Uterus (tissue), 2 donors: ENCODE data around the gene SRBD1.

Experiments
- POLR2A ChIP-seq, 2 donors: fragments of 450-650 bp; IDR thresholded peaks; one replicate each; pipeline ENCODE4 v1.6.1; 2016; ENCODE audit warnings: antibody characterized with exemption in 2 of 2, mild to moderate bottlenecking in 1 of 2, moderate library complexity in 1 of 2
- TF ChIP-seq, protein P1 (sequence below), 4 experiments: fragments of 200-600 bp in 2 of 4; fragments of 450-650 bp in 2 of 4; sonication (generic) in 2 of 4; IDR thresholded peaks; one replicate each; pipeline ENCODE4 v1.5.1; 2016 to 2019; ENCODE audit warnings: antibody characterized with exemption in 4 of 4, mild to moderate bottlenecking in 2 of 4, moderate library complexity in 1 of 4

DNA sequence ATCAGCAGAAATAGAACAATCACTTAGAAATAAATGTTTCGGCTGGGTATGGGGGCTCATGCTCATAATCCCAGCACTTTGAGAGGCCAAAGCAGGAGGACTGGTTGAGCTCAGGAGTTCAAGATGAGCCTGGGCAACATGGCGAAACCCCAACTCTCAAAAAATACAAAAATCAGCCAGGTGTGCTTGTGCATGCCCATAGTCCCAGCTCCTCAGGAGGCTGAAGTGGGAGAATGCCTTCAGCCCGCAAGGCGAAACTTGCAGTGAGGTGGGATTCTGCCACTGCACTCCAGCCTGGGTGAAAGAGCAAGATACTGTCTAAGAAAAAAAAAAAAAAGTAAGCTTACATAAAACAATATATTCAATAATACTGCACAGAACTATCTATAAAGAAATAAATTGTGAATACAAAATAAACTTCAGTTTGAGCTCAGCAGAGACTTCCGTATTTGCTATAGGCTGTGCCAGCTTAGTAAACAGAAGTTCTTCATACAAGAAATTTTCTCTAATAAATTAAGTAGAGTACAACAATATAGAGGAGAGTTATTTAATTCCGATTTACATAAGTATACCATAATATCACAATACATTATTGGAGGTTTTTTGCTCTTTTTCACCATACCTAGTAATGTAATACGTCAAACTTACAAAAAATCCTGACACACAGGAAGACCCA lies 43.6 kb downstream of the SRBD1 start:
- TF ChIP-seq, protein P1, sequence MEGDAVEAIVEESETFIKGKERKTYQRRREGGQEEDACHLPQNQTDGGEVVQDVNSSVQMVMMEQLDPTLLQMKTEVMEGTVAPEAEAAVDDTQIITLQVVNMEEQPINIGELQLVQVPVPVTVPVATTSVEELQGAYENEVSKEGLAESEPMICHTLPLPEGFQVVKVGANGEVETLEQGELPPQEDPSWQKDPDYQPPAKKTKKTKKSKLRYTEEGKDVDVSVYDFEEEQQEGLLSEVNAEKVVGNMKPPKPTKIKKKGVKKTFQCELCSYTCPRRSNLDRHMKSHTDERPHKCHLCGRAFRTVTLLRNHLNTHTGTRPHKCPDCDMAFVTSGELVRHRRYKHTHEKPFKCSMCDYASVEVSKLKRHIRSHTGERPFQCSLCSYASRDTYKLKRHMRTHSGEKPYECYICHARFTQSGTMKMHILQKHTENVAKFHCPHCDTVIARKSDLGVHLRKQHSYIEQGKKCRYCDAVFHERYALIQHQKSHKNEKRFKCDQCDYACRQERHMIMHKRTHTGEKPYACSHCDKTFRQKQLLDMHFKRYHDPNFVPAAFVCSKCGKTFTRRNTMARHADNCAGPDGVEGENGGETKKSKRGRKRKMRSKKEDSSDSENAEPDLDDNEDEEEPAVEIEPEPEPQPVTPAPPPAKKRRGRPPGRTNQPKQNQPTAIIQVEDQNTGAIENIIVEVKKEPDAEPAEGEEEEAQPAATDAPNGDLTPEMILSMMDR (IDR thresholded peaks at IDR 0.05) = no peak
- TF ChIP-seq POLR2A (IDR thresholded peaks at IDR 0.05) = no peak
